ENCODE data around the gene KCNK4.
A peak's percentile ranks its signal among the peaks of the same experiment; 100 is the strongest.

Gene KCNK4

GRCh38 chr11:64266339-64266738, 24.8 kb upstream of the KCNK4 start:
- Histone ChIP-seq H3K36me3 (ENCODE audit: insufficient read depth) (no peaks in the 10 kb centered on the region), H3K79me2 (ENCODE audit: insufficient read depth, low read depth) (no peaks in the 10 kb centered on the region), H3K4me3 (IDR thresholded peaks at IDR 0.05; ENCODE audit: insufficient read depth, low read depth, low read length) (no peak overlapping the region), H3K27ac (no peak overlapping the region), H3K27me3 (ENCODE audit: insufficient read depth, low read depth) (no peaks in the 10 kb centered on the region), H4K20me1 (ENCODE audit: insufficient read depth) (no peaks in the 10 kb centered on the region), H2AFZ (ENCODE audit: low read depth) (no peak overlapping the region), H3K9ac (no peak overlapping the region), H3K4me1 (ENCODE audit: low read depth, poor library complexity, severe bottlenecking) (peaks cover 9% of the 10 kb centered on the region), H3K4me2 (no peak overlapping the region)
- TF ChIP-seq, protein P1, sequence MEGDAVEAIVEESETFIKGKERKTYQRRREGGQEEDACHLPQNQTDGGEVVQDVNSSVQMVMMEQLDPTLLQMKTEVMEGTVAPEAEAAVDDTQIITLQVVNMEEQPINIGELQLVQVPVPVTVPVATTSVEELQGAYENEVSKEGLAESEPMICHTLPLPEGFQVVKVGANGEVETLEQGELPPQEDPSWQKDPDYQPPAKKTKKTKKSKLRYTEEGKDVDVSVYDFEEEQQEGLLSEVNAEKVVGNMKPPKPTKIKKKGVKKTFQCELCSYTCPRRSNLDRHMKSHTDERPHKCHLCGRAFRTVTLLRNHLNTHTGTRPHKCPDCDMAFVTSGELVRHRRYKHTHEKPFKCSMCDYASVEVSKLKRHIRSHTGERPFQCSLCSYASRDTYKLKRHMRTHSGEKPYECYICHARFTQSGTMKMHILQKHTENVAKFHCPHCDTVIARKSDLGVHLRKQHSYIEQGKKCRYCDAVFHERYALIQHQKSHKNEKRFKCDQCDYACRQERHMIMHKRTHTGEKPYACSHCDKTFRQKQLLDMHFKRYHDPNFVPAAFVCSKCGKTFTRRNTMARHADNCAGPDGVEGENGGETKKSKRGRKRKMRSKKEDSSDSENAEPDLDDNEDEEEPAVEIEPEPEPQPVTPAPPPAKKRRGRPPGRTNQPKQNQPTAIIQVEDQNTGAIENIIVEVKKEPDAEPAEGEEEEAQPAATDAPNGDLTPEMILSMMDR (conservative IDR thresholded peaks at IDR 0.05; ENCODE audit: low read depth, low read length), result no peak

DNA sequence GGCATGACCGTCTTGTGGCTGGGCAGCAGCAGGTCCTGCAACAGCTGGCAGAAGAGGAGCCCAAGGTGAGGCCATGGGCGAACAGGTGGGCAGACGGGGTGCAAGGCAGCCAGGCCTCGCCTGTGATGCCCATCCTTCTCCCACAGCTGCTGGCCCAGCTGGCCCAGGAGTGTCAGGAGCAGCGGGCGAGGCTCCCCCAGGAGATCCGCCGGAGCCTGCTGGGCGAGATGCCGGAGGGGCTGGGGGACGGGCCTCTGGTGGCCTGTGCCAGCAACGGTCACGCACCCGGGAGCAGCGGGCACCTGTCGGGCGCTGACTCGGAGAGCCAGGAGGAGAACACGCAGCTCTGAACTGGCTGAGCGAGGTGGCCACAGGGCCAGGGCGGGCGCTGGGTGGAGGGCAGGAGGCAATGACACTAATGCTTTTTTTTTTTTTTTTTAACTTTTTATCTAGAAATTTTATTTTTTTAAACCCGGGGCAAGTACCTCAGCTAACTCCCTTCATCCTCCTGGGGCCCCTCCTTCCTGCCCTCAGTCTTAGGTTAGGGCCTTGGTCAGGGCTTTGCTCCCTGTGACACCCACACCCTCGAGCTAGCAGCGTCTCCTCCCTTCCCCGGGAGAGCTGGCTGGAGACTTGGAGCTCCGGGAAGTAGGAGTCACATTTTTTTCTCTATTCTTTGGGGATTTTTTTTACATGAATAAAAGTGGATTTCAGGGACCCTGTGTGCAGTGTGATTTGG, 23.7 kb upstream of the KCNK4 start:
- H2AFZ ChIP-seq (ENCODE audit: low read depth), result no peak overlapping the region
- TF ChIP-seq, protein P1 (conservative IDR thresholded peaks at IDR 0.05; ENCODE audit: low read depth, low read length), result no peak
- no peaks in the 10 kb centered on the region for H3K36me3 ChIP-seq (ENCODE audit: insufficient read depth)
- H3K4me1 ChIP-seq (ENCODE audit: low read depth, poor library complexity, severe bottlenecking), result peaks cover 14% of the 10 kb centered on the region
- H3K4me3 ChIP-seq (IDR thresholded peaks at IDR 0.05; ENCODE audit: insufficient read depth, low read depth, low read length), result no peak overlapping the region
- H3K27ac ChIP-seq, result no peak overlapping the region
- H3K27me3 ChIP-seq (ENCODE audit: insufficient read depth, low read depth), result no peaks in the 10 kb centered on the region
- no peaks in the 10 kb centered on the region for H4K20me1 ChIP-seq (ENCODE audit: insufficient read depth)
- no peak overlapping the region; the same call in 1 of the 2 replicates for H3K4me2 ChIP-seq
- no peaks in the 10 kb centered on the region for H3K79me2 ChIP-seq (ENCODE audit: insufficient read depth, low read depth)
- H3K9ac ChIP-seq, result no peak overlapping the region; the same call in 1 of the 2 replicates

DNA sequence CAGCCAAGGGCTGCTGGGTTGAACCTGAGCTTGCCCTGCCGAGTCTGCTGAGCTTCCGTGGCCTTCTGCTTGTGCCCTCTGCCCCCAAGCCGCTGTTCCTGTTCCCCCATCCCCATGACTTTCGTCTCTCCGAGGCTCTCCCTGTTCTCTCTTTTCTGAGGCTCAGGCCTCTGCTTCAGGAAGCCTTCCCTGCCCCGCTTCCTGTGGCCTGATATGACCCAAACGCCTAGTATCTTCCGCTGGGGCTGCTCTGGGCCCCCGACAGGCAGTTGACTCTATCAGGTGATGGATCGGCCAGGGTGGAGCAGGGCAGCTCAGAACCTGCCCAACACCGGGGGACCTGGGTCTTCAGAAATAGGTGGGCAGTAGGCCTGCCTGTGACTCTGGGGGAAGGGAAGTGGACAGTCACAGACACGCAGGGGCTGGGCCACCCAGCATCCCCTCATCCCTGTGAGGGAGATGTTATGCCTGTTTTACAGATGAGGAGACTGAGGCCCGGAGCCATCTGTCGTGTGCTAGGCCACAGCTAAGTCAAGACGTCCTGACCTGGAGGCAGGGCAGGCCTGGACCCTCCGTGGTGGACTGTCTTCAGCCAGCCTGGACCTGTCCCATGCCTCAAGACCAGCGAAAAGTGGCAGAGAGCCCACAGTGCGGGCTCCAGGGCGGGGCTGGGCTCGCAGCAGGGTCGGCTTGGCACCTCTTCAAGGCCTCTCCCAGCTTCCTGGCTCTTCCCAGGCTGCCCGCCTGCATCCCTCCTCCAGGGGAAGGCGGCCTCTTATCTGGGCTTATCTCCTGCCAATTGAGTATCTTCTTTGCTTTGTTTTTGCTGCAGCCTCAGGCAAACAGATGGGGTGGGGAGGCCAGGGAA, 22.8 kb upstream of the KCNK4 start:
- Histone ChIP-seq H4K20me1 (ENCODE audit: insufficient read depth) (no peaks in the 10 kb centered on the region), H3K4me2 (peak overlapping the region; percentile 86), H3K79me2 (ENCODE audit: insufficient read depth, low read depth) (no peaks in the 10 kb centered on the region), H3K27me3 (ENCODE audit: insufficient read depth, low read depth) (no peaks in the 10 kb centered on the region), H2AFZ (ENCODE audit: low read depth) (no peak overlapping the region; the same call in 1 of the 2 replicates), H3K27ac (peak overlapping the region; percentile 87), H3K4me1 (ENCODE audit: low read depth, poor library complexity, severe bottlenecking) (peaks cover 14% of the 10 kb centered on the region), H3K9ac (peak overlapping the region; percentile 86; the same call in 1 of the 2 replicates), H3K4me3 (IDR thresholded peaks at IDR 0.05; ENCODE audit: insufficient read depth, low read depth, low read length) (no peak overlapping the region), H3K36me3 (ENCODE audit: insufficient read depth) (no peaks in the 10 kb centered on the region)
- TF ChIP-seq, protein P1 (conservative IDR thresholded peaks at IDR 0.05; ENCODE audit: low read depth, low read length), result no peak

DNA sequence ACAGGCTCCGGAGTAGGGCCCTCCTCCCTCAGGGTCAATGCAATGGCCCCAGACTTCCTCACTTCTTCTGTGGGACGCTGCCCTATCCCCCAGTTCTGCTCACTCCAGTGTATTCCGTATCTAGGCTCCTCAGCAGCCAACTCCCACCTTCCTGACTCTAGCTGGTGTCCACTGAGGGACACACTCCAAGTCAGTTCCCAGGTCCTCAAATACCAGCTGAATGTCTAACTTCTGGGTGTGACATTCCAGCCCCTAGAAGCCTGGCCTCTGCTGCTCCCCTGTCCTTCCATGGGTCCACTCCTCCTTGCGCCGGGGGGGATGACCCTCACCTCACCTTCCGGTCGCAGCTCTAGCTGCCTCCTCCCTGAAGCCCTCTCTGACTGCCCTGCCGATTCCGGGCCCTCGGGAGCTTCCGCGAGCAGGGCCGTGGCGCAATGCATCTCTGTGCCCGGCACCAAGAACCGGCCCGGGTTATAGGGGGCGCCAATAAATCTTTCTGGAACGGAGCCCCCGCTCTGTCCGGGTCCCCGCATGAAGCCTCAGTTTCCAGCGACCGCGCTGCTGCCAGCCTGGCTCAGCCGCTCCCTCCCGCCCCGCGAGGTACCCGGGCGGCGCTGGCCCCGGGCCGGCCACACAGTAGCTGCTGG, 22.1 kb upstream of the KCNK4 start:
- H3K4me1 ChIP-seq (ENCODE audit: low read depth, poor library complexity, severe bottlenecking), result peaks cover 14% of the 10 kb centered on the region
- H3K27ac ChIP-seq, result peak overlapping the region; percentile 87
- H3K9ac ChIP-seq, result peak overlapping the region; percentile 86
- peak overlapping the region; percentile 68 for H2AFZ ChIP-seq (ENCODE audit: low read depth)
- H3K4me2 ChIP-seq, result peak overlapping the region; percentile 86
- H3K27me3 ChIP-seq (ENCODE audit: insufficient read depth, low read depth), result no peaks in the 10 kb centered on the region
- H3K79me2 ChIP-seq (ENCODE audit: insufficient read depth, low read depth), result no peaks in the 10 kb centered on the region
- no peaks in the 10 kb centered on the region for H4K20me1 ChIP-seq (ENCODE audit: insufficient read depth)
- H3K36me3 ChIP-seq (ENCODE audit: insufficient read depth), result no peaks in the 10 kb centered on the region
- TF ChIP-seq, protein P1 (conservative IDR thresholded peaks at IDR 0.05; ENCODE audit: low read depth, low read length), result no peak
- H3K4me3 ChIP-seq (IDR thresholded peaks at IDR 0.05; ENCODE audit: insufficient read depth, low read depth, low read length), result no peak overlapping the region
